Fibroblast of mammary gland (primary cell): ENCODE data around the gene CDKL1.
A peak's percentile ranks its signal among the peaks of the same experiment; 100 is the strongest.

ENCODE experiments used
- DNase-seq: peaks from one replicate; pipeline ENCODE4 v3.0.0-alpha.2; 2010; ENCODE audit warnings: low read depth
- H3K4me3 ChIP-seq: 2 replicates; pipeline ENCODE4 v1.5.1; 2011; ENCODE audit warnings: low read depth, mild to moderate bottlenecking, low read length, moderate library complexity; ENCODE audit not compliant: control insufficient read depth
- CTCF ChIP-seq: conservative IDR thresholded peaks from 2 replicates; pipeline ENCODE4 v1.5.1; 2011; ENCODE audit warnings: low read depth, low read length, inconsistent platforms; ENCODE audit not compliant: control insufficient read depth, insufficient read depth

CDKL1 gene

GRCh38 chr14:50400461-50400860 is 3.8 kb upstream of the CDKL1 start:
- TF ChIP-seq CTCF = no peak
- no peak for DNase-seq
- H3K4me3 ChIP-seq = no peak overlapping the region

GRCh38 chr14:50399251-50400032 is 2.8 kb upstream of the CDKL1 start:
- DNase-seq = peak; percentile 52
- no peak for TF ChIP-seq CTCF
- H3K4me3 ChIP-seq = no peak overlapping the region

DNA sequence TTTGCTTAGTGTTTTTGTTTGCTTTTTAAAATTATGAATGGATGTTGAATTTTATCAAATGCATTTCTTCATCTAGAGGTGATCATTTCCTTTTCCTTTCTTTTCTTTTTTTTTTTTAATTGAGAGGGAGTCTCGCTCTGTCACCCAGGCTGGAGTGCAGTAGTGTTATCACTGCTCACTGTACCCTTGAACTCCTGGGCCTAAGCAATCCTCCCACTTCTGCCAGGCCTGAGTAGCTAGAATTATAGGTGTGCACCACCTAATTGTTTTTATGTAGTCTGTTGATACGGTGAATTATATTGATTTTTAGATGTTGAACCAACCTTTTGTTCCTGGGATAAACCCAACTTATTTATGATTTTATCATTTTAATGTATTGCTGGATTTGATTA is 1.5 kb upstream of the CDKL1 start:
- H3K4me3 ChIP-seq = no peak overlapping the region
- no peak for DNase-seq
- TF ChIP-seq CTCF = no peak

GRCh38 chr14:50397390-50398188 is 908 bp upstream of the CDKL1 start:
- TF ChIP-seq CTCF = no peak
- H3K4me3 ChIP-seq = peak overlapping the region; percentile 56
- DNase-seq = peak; percentile 41

DNA sequence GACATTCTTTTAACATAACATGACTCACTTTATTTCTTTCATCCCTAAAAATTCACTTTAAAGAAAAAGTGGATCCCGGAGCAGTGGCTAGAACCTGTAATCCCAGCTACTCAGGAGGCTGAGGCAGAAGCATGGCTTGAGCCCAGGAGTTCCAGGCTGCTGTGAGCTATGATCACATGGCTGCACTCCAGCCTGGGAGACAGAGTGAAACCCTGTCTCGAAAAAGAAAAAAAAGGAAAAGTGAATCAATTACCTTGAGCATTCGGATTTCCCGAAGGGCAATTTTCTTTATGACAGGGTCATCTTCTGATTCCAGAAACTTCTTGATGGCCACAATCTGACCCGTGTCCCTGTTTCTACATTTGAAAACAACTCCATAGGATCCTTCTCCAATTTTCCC is 1.2 kb downstream of the CDKL1 start:
- TF ChIP-seq CTCF = no peak
- DNase-seq = peak; percentile 42
- H3K4me3 ChIP-seq = peak overlapping the region; percentile 85

GRCh38 chr14:50394713-50395112 is 2.0 kb downstream of the CDKL1 start:
- H3K4me3 ChIP-seq = no peak overlapping the region
- TF ChIP-seq CTCF = no peak
- no peak for DNase-seq
